Stimulated activated CD8-positive, alpha-beta memory T cell treated with anti-CD3 and anti-CD28 coated beads, Interleukin-15, amount 100 ng/mL, for 24 hours (primary cell): ENCODE data around the gene MRPL33.

Source experiments
- DNase-seq: peaks from one replicate; pipeline ENCODE4 v3.0.0-alpha.2; 2020; ENCODE audit warnings: low read depth

The MRPL33 gene

GRCh38 chr2:27776696-27777095 is 5.2 kb downstream of the MRPL33 start:
- DNase-seq, result no peak

- no peak for DNase-seq
Observed at GRCh38 chr2:27779417-27780055, 8.0 kb downstream of the MRPL33 start.

GRCh38 chr2:27781496-27781895 is 10.0 kb downstream of the MRPL33 start:
- DNase-seq, result no peak

DNA sequence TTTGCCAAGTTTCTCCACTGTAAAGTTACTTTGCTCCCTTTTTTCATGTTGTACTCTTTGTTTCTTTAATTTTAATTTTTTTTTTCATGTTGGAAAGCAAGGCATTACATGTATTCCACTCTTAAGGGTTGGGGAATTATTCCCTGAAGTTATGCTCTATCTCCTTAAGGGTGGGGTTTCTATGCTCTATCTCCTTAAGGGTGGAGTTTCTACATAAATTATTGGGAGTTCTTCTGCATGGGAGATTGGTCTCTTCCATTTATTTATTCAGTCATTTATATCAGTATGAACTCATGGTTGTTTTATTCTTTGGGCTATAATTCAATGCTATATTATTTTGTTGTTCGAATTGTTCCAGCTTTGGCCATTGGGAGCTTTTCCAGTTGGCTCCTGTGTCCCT is 11.2 kb downstream of the MRPL33 start:
- no peak for DNase-seq

- no peak for DNase-seq
Observed at GRCh38 chr2:27790796-27791195, 19.3 kb downstream of the MRPL33 start.

- DNase-seq, result no peak
Observed at GRCh38 chr2:27792759-27793158, 21.2 kb downstream of the MRPL33 start.

DNA sequence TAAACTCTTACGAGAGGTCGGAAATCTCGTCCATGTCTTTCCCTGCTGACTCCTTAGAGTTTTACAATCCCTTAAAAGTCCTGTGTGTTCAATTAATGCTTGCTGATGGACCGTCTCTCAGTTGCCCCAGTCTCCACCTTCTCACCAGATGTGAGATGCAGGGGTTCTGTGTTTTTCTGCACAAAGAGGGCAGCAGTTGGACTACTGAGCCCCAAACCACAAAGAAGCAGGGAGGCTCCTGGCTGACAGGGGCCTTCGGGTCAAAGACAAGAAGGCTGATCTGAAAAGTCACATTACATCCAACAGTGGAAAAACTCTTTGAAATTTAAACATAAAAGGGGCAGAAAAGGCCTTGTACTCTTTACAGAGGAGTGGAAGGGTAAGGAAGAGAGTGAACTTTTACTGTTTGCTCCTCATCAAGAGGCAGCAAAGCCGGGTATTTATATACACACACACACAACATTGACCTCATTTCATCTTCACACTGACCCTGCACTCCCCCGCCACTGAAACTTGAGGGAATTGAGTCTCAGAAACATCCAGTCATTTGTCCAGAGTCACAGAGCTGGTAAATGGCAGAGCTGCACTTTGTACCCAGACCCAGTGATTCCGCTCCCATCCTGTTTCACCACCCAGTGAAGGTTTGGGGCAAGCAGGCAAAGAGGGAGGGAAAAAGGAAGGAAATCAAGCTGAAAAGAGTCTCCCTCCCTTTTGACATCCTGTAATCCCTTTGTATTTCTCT is 23.7 kb downstream of the MRPL33 start:
- DNase-seq, result no peak

DNA sequence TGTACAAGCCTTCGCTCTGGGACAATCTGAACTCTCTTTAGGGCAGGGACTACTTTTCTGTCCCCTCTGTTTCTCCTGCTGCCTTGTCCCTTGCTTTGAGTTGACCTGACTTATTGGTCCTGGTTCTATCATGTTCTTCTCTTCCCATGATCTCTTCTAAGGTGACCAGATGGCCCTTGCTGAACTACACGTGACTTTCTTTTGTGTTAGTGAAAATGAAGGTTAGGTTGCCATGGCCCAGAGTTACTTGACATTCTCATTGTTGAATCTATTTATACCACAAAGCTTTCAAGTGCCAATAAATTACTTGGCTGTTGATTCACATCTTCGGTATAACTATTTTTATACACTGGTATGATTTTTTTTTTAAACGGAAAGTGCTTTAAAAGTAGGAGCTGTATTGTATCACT is 24.4 kb downstream of the MRPL33 start:
- no peak for DNase-seq

DNA sequence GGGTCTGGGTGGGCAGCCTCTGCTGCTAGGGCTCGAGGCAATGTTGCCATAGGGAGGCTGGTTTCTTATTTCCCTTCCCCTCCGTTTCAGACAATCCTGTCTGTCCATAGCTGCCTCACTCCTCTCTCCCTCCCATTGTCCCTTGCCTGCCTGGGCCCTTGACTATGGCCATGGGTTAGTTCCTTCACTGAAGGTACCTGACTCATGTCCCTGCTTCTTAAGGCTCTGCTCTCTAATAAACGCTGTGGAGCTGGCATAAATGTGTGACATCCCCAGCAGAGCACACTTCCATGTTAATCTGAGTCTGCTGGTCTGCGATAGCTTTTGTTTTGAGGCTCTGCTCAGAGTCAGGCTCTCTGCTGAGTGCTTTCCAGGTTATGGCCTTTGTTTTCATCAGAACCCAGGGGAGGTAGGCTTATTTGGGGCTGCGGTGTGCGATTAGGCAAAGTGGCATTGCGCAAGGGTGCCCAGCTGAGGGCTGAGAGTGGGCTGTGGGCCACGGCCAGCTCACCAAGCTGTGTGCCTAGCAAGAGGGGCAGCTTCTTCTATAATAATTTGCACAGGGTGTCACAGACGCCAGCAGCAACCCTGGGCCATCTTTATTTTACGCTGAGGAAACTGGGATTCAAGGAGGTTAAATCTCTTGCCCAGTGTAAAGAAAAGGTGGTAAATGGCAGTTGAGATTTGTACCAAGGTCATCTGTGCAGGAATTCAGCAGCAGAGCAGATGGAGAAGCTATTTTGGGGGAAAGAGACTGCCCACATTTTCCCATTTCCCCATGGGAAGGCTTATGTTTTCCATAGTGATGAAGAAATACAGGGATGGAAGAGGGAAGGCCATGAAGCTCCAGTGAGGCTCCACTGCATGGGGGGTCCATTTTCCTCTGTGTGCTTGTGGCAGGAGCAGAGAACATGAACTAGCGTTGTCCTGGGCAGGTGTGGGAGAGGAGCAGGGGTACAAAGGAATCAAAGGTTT is 25.6 kb downstream of the MRPL33 start:
- no peak for DNase-seq

DNA sequence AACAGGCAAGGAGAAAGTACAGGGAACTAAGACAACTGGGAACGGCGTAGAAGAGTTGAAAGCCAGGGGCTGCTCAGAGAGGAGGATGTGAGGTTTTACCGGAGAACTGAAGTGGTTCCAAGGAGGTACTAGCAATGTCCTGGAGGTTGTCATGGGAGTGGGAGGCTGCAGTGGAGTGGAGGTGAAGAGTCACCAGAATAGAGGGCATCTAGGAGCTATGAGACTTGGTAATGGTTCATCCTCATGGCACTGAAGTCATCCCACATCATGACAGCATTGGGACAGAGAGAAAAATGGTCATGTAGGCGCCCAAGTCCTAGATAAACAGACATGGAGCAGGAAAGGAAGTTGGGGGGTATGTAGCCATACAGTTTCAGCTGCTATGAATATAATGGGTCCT is 26.3 kb downstream of the MRPL33 start:
- no peak for DNase-seq

GRCh38 chr2:27798486-27798885 is 27.0 kb downstream of the MRPL33 start:
- no peak for DNase-seq

- DNase-seq, result no peak
Observed at GRCh38 chr2:27798948-27799645, 27.6 kb downstream of the MRPL33 start.

GRCh38 chr2:27799646-27800010 is 28.1 kb downstream of the MRPL33 start:
- DNase-seq, result no peak

DNA sequence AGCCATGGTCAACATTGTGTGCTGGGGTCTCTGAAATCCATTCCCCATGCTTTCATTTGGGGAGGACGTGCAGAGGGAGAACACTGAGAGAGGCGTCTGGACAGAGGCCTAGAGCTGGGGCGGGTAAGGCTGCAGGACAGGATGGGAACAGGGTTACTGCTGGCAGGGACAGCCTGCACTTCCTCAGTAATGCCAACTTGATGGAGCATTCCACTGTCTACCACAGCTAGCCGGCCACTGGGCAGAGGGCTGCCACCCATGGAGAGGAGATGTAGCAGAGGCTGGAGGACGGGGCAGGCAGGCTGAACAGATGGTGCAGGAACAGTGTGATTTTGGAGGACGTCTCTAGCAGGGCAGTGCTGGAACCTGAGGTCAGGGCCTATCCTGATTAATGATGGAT is 29.3 kb downstream of the MRPL33 start:
- DNase-seq, result no peak

GRCh38 chr2:27802547-27802946 is 31.0 kb downstream of the MRPL33 start:
- no peak for DNase-seq

DNA sequence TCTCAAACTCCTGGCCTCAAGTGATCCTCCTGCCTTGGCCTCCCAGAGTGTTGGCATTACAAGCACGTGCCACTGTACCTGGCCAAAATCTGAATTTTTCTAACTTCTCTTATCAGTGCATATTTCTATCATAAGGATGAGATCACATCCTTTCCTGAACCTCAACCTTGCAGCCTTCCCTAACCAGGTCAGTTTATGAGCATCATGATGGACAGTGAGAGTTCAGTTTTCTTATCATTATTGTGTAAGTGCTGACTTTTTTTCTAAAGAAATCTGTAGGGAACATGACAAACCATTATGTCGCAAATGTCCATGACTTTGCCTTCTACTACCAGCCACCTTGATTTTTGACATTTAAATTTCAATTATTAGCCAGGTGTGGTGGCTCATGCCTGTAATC is 31.5 kb downstream of the MRPL33 start:
- DNase-seq, result no peak

DNA sequence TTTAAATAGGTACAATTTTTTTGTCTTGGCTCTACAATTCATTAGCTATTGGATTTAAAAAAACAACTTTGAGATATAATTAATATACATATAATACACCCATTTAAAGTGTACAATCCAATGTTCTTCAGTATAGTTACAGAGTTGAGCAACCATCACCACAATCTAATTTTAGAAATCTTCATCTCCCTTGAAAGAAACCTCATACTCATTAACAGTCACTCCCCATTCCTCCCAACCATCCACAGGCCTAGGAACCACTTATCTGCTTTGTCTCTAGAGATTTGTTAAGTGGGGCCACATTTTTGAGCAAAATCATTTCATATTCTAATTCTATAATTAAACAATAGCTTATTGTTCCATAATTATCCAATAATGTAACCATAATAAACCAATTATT is 32.6 kb downstream of the MRPL33 start:
- no peak for DNase-seq

GRCh38 chr2:27805180-27805579 is 33.7 kb downstream of the MRPL33 start:
- no peak for DNase-seq

GRCh38 chr2:27806311-27807059 is 35.0 kb downstream of the MRPL33 start:
- no peak for DNase-seq

DNA sequence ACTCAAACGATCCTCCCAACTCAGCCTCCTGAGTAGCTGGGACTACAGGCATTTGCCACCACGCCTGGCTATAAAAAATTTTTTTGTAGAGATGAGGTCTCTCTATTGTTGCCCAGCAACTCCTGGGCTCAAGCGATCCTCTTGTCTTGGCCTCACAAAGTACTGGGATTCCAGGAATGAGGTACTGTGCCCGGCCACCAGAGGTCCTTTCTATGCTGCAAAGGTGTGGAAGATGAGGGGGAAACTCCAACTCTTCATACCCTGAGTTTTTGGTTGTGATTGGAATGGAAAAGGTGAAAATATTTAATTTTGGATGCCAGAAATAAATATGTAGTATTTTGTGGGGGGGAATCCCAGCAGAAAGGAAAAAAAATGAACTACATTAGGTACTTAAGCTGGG is 36.0 kb downstream of the MRPL33 start:
- no peak for DNase-seq

- DNase-seq, result no peak
Observed at GRCh38 chr2:27808418-27808817, 36.9 kb downstream of the MRPL33 start.
